Measurements from ENCODE around the gene ZGLP1. TPM values are rescaled to one million over a fixed set of nuclear protein-coding genes. Genes with fewer than 3 reads are reported as not detected.

The ZGLP1 gene
- total and polyA plus RNA-seq, 2 of the 13 experiments (the other 11 are each of a cell fraction or from before 2014, with no cell fraction given), result 2.4 to 3.0 TPM

- TF ChIP-seq ZNF274 (CRISPR knock-in tag; IDR thresholded peaks at IDR 0.05) (0 out of 2 replicates have a peak, but pooled peaks have one; percentile 25), MYPOP (CRISPR knock-in tag; IDR thresholded peaks at IDR 0.05) (peak; percentile 45; the same call in 1 of the 2 replicates), UBTF (CRISPR knock-in tag; IDR thresholded peaks at IDR 0.05) (peak; percentile 50), ZBTB10 (CRISPR knock-in tag; IDR thresholded peaks at IDR 0.05; ENCODE audit: borderline replicate concordance) (0 out of 2 replicates have a peak, but pooled peaks have one; percentile 19), ZNF33B (CRISPR knock-in tag; IDR thresholded peaks at IDR 0.05) (no peak), RXRB (CRISPR knock-in tag; IDR thresholded peaks at IDR 0.05; ENCODE audit: borderline replicate concordance) (0 out of 2 replicates have a peak, but pooled peaks have one; percentile 14), SAP130 (CRISPR knock-in tag; IDR thresholded peaks at IDR 0.05; ENCODE audit: low read depth) (peak; percentile 49; the same call in 1 of the 2 replicates), NR2F1 (CRISPR knock-in tag; IDR thresholded peaks at IDR 0.05) (0 out of 4 replicates have a peak, but pooled peaks of 1 of the 2 experiments have one; percentile 33), PBX3 (CRISPR knock-in tag; IDR thresholded peaks at IDR 0.05; ENCODE audit: borderline replicate concordance) (peak; percentile 55; the same call in 1 of the 2 replicates), ZNF33A (CRISPR knock-in tag; IDR thresholded peaks at IDR 0.05; ENCODE audit: borderline replicate concordance) (no peak)
Observed at GRCh38 chr19:10286803-10287737, 22.5 kb downstream of the ZGLP1 start, which contains the start of gene ICAM4 (continued).

Data from HepG2 (cell line).